MM.1S (cell line): ENCODE results near the gene PSMB9.
"Not testable (repeated sequence)": the region's sequence is repeated elsewhere in the genome, so short reads cannot be mapped to it uniquely, and the experiment has no call there.

Experiments used
- EZH2 ChIP-seq: fragments of 300-600 bp; sonication (generic); optimal IDR thresholded peaks from 2 replicates; pipeline ENCODE3; 2017; ENCODE audit warnings: low read depth, mild to moderate bottlenecking, antibody characterized with exemption, low read length, mixed read lengths
- EZH2phosphoT487 ChIP-seq: fragments of 300-600 bp; sonication (generic); IDR thresholded peaks from 2 replicates; pipeline ENCODE4 v1.6.1; 2018; ENCODE audit warnings: antibody characterized with exemption, low read length
- TF ChIP-seq, protein P1 (sequence below): fragments of 300-600 bp; sonication (generic); IDR thresholded peaks from 2 replicates; pipeline ENCODE4 v1.5.1; 2016; ENCODE audit warnings: antibody characterized with exemption, low read length, mixed read lengths

DNA sequence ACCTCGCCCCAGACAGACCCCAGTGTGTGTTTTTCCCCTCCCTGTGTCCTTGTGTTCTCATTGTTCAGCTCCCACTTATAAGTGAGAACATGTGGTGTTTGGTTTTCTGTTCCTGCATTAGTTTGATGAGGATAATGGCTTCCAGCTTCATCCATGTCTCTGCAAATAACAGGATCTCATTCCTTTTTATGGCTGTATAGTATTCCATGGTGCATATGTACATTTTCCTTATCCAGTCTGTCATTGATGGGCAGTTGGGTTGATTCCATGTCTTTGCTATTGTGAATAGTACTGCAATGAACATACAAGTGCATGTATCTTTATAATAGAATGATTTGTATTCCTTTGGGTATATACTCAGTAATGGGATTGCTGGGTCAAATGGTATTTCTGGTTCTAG is 20.0 kb downstream of the PSMB9 start:
- TF ChIP-seq, protein P1, sequence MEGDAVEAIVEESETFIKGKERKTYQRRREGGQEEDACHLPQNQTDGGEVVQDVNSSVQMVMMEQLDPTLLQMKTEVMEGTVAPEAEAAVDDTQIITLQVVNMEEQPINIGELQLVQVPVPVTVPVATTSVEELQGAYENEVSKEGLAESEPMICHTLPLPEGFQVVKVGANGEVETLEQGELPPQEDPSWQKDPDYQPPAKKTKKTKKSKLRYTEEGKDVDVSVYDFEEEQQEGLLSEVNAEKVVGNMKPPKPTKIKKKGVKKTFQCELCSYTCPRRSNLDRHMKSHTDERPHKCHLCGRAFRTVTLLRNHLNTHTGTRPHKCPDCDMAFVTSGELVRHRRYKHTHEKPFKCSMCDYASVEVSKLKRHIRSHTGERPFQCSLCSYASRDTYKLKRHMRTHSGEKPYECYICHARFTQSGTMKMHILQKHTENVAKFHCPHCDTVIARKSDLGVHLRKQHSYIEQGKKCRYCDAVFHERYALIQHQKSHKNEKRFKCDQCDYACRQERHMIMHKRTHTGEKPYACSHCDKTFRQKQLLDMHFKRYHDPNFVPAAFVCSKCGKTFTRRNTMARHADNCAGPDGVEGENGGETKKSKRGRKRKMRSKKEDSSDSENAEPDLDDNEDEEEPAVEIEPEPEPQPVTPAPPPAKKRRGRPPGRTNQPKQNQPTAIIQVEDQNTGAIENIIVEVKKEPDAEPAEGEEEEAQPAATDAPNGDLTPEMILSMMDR, result not testable (repeated sequence)
- not testable (repeated sequence) for TF ChIP-seq EZH2, EZH2phosphoT487
